ENCODE measurements around the gene RASSF6. TPM values are rescaled to one million over a fixed set of nuclear protein-coding genes. Genes with fewer than 3 reads are reported as not detected.

RASSF6 gene
- total and polyA plus RNA-seq, 2 of the 8 experiments (the other 6 are each of a cell fraction or from before 2014, with no cell fraction given), result 0.03 to 0.28 TPM

GRCh38 chr4:73661646-73662119 is 41.4 kb upstream of the RASSF6 start:
- H2BK120ac ChIP-seq (replicated peaks; ENCODE audit: low read depth, low read length), result no peak overlapping the region
- no peak overlapping the region for H2BK20ac ChIP-seq (ENCODE audit: low read length)
- H3K4ac ChIP-seq (replicated peaks; ENCODE audit: insufficient read length, low read depth, low read length), result no peak overlapping the region
- H3K18ac ChIP-seq (ENCODE audit: extremely low read depth, low read length), result no peak overlapping the region
- no peaks in the 10 kb centered on the region for H3K79me2 ChIP-seq (ENCODE audit: control insufficient read depth in 1 of 2, insufficient read depth in 2 of 2, low read length in 2 of 2)
- H3K23ac ChIP-seq (ENCODE audit: insufficient read length), result no peak overlapping the region
- H3K56ac ChIP-seq (replicated peaks; ENCODE audit: insufficient read length, low read depth, low read length), result no peak overlapping the region
- no peak overlapping the region for H3K27ac ChIP-seq (ENCODE audit: low read depth, low read length)
- H2AFZ ChIP-seq (ENCODE audit: low read length), result no peak overlapping the region
- H3K27me3 ChIP-seq (replicated peaks in 1 of 4; ENCODE audit: control insufficient read depth in 3 of 4, extremely low read depth in 1 of 4, insufficient read depth in 3 of 4, low read length in 3 of 4), result peaks cover 0 to 2% (median 0%) of the 10 kb centered on the region in 4 experiments; a peak in 1 of 7 replicates
- CTCF ChIA-PET (ENCODE audit: partially characterized antibody), result interaction anchor here (0.8 to 4.8 kb wide), 17 partner anchors 9 to 473 kb away, joined by 3 to 26 read pairs (median 5); no protein-coding TSS in a partner anchor
- H2BK15ac ChIP-seq (ENCODE audit: low read length), result no peak overlapping the region
- no peak for DNase-seq (ENCODE audit: low read depth in 1 of 2, low spot score in 2 of 2)
- H3K9me3 ChIP-seq (ENCODE audit: insufficient read depth in 2 of 2, low read depth in 1 of 2, low read length in 1 of 2), result no peaks in the 10 kb centered on the region
- no peak overlapping the region for H3K4me3 ChIP-seq (ENCODE audit: extremely low read depth in 1 of 4, insufficient read depth in 2 of 4, low read depth in 3 of 4, low read length in 4 of 4)
- H4K20me1 ChIP-seq (replicated peaks in 1 of 2; ENCODE audit: control insufficient read depth in 1 of 2, insufficient read depth in 2 of 2, low read length in 2 of 2), result no peaks in the 10 kb centered on the region
- H3K79me1 ChIP-seq (ENCODE audit: low read depth, low read length), result no peaks in the 10 kb centered on the region
- no peak overlapping the region for H4K5ac ChIP-seq (ENCODE audit: insufficient read length, low read depth, low read length)
- H3K36me3 ChIP-seq (ENCODE audit: control insufficient read depth in 2 of 4, insufficient read depth in 4 of 4, low read length in 3 of 4), result no peaks in the 10 kb centered on the region
- H3K23me2 ChIP-seq (ENCODE audit: low read depth, low read length), result no peaks in the 10 kb centered on the region
- no peak overlapping the region for H4K91ac ChIP-seq (replicated peaks; ENCODE audit: insufficient read length, low read length)
- H2BK12ac ChIP-seq (ENCODE audit: low read depth, low read length), result no peak overlapping the region
- H3K4me1 ChIP-seq (replicated peaks in 1 of 4; ENCODE audit: control insufficient read depth in 3 of 4, insufficient read depth in 4 of 4, low read length in 3 of 4), result peaks cover 0 to 5% (median 1%) of the 10 kb centered on the region in 4 experiments; a peak in 2 of 7 replicates
- no peak overlapping the region for H3K9ac ChIP-seq (replicated peaks in 1 of 4; ENCODE audit: extremely low read depth in 1 of 4, low read depth in 3 of 4, low read length in 3 of 4)
- POLR2A ChIA-PET (ENCODE audit: partially characterized antibody), result no interaction called here
- no peak for FAIRE-seq
- H2BK5ac ChIP-seq (ENCODE audit: low read depth, low read length), result no peak overlapping the region
- H3K14ac ChIP-seq (ENCODE audit: insufficient read length), result no peak overlapping the region
- no peak overlapping the region for H2AK5ac ChIP-seq (ENCODE audit: low read depth, low read length)
- 83% methylated on average over 2 of the region's 2 CpGs; no CpG with 5 or more reads in 1 of the 2 experiments for WGBS, 2 experiments (ENCODE audit: extremely low coverage in 1 of 2, insufficient coverage in 1 of 2, insufficient read length in 1 of 2, insufficient replicate concordance in 2 of 2, low coverage in 1 of 2, low lambda C conversion rate in 2 of 2, missing lambda C conversion rate in 1 of 2)
- H4K8ac ChIP-seq (ENCODE audit: extremely low read depth, insufficient read depth, low read length), result no peak overlapping the region
- H3K4me2 ChIP-seq (ENCODE audit: insufficient read depth in 1 of 2, low read depth in 2 of 2, low read length in 2 of 2), result no peak overlapping the region
- no peak for TF ChIP-seq TCF12 (IDR thresholded peaks at IDR 0.05; ENCODE audit: low read depth, low read length)
- TF ChIP-seq SIRT6 (IDR thresholded peaks at IDR 0.05; ENCODE audit: low read length), result no peak
- TF ChIP-seq SP2 (IDR thresholded peaks at IDR 0.05; ENCODE audit: low read length), result no peak
- no peak for TF ChIP-seq TAF7 (optimal IDR thresholded peaks at IDR 0.05; ENCODE audit: borderline replicate concordance, low read depth, low read length)
- TF ChIP-seq POLR2AphosphoS5 (IDR thresholded peaks at IDR 0.05; ENCODE audit: low read depth, low read length), result no peak
- no peak for TF ChIP-seq CBX5 (IDR thresholded peaks at IDR 0.05; ENCODE audit: low read depth, low read length)
- no peak for TF ChIP-seq ATF3 (IDR thresholded peaks at IDR 0.05; ENCODE audit: insufficient read depth, low read depth, low read length)
- TF ChIP-seq ATF2 (IDR thresholded peaks at IDR 0.05; ENCODE audit: low read length), result no peak
- no peak for TF ChIP-seq JUN (IDR thresholded peaks at IDR 0.05; ENCODE audit: low read depth, low read length)
- no peak for TF ChIP-seq KDM5A (IDR thresholded peaks at IDR 0.05; ENCODE audit: low read length)
- no peak for TF ChIP-seq TAF1 (IDR thresholded peaks at IDR 0.05; ENCODE audit: low read depth, low read length)
- TF ChIP-seq SIN3A (conservative IDR thresholded peaks at IDR 0.05 in 1 of 2, IDR thresholded peaks at IDR 0.05 in 1 of 2; ENCODE audit: low read depth in 1 of 2, low read length in 2 of 2), result no peak

All from H1 (cell line).